OCI-LY3 (cell line): ENCODE results near the gene TJP1.
A peak's percentile ranks its signal among the peaks of the same experiment; 100 is the strongest.

Source experiments
- H2AFZ ChIP-seq: fragments of 200-600, 300-600 bp; shearing (Covaris generic); 2 replicates; pipeline ENCODE4 v1.6.0; 2014; ENCODE audit warnings: antibody characterized with exemption, low read depth, low read length
- H3K27ac ChIP-seq: fragments of 200-600, 300-600 bp; sonication (generic); 2 replicates; pipeline ENCODE4 v1.5.1; 2014; ENCODE audit warnings: mild to moderate bottlenecking, low read length, moderate library complexity, mixed read lengths
- H3K27me3 ChIP-seq: fragments of 200-600, 300-600 bp; sonication (generic); 2 replicates; pipeline ENCODE4 v1.6.1; 2014; ENCODE audit warnings: low read depth, low read length, mixed read lengths
- H3K36me3 ChIP-seq: fragments of 200-600, 300-600 bp; sonication (generic); replicated peaks from 2 replicates; pipeline ENCODE3; 2014; ENCODE audit warnings: low read depth, low read length, mixed read lengths
- H3K4me1 ChIP-seq: fragments of 300-600, 200-600 bp; sonication (generic); 2 replicates; pipeline ENCODE4 v1.6.1; 2014; ENCODE audit warnings: low read length, mixed read lengths
- H3K4me2 ChIP-seq: fragments of 200-600, 300-600 bp; sonication (generic); 2 replicates; pipeline ENCODE4 v1.6.1; 2014; ENCODE audit warnings: low read length, mixed read lengths
- H3K4me3 ChIP-seq: fragments of 300-600, 200-600 bp; sonication (generic); 2 replicates; pipeline ENCODE4 v1.5.1; 2014; ENCODE audit warnings: antibody characterized with exemption, mild to moderate bottlenecking, low read length, moderate library complexity
- H3K79me2 ChIP-seq: fragments of 300-600, 200-600 bp; shearing (Covaris generic); 2 replicates; pipeline ENCODE4 v1.6.1; 2014; ENCODE audit warnings: mild to moderate bottlenecking, low read length, mixed read lengths
- H3K9ac ChIP-seq: fragments of 300-600, 200-600 bp; shearing (Covaris generic); 2 replicates; pipeline ENCODE4 v1.6.0; 2014; ENCODE audit warnings: mild to moderate bottlenecking, low read length, moderate library complexity
- H3K9me3 ChIP-seq: fragments of 200-600, 300-600 bp; shearing (Covaris generic); 2 replicates; pipeline ENCODE4 v1.6.1; 2014; ENCODE audit warnings: low read length, mixed read lengths; ENCODE audit not compliant: insufficient read depth
- H4K20me1 ChIP-seq: fragments of 200-600, 300-600 bp; sonication (generic); 2 replicates; pipeline ENCODE4 v1.6.1; 2016; ENCODE audit warnings: low read length, mixed read lengths; ENCODE audit not compliant: insufficient read depth
- EZH2phosphoT487 ChIP-seq: fragments of 200-600 bp; shearing (Covaris generic); IDR thresholded peaks from 2 replicates; pipeline ENCODE4 v1.6.1; 2018; ENCODE audit warnings: antibody characterized with exemption, mixed run types, low read depth
- TF ChIP-seq, protein P1 (sequence below): fragments of 200-600, 300-600 bp; sonication (generic); IDR thresholded peaks from 2 replicates; pipeline ENCODE4 v1.5.1; 2014; ENCODE audit warnings: antibody characterized with exemption, low read length, low read depth

TJP1 gene

DNA sequence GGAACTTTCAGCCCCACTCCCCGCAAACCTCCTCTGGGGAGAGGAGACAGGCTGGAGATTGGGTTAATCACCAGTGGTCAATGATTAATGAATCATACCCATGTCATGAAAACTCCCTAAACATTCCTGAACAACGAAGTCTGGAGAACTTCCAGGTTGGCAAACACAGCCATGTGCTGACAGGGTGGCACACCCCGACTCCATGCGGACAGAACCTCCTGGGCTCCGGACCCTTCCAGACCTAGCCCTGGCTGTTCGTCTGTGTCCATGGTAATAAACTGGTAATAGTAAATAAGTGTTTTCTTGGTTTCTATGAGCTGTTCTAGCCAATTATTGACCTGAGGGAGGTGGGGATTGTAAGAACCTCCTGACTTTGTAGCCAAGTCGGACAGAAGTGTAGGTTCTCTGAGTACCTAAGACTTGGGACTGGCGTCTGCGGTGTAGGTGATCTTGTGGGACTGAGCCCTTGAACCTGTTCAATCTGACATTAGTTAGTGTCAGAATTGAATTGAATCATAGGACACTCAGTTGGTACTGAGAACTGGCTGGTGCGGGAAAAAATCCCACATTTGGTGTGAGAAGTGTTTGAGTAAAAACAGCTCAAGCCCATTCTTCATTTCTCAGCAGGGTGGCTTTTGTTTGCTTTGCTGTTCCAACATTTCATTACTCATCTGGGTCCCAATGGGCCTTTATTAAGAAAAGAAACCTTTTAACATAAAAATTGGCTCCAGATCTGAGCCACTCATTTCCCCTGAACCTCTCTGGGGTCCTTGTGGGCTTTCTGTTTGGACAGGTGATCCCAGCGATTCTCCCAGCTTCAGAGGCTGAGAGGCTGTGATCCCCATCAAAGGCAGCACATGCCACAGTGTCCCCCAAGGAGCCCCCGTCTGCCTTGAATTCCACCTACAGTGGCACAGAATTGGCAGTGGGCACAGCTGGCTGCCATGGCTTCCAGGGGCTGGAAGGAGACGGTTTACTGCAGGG is 151.0 kb downstream of the TJP1 start:
- H3K27ac ChIP-seq, result no peak overlapping the region

GRCh38 chr15:29670266-29670665 is 152.0 kb downstream of the TJP1 start:
- Histone ChIP-seq H3K27me3 (no peaks in the 10 kb centered on the region), H3K36me3 (no peaks in the 10 kb centered on the region), H3K4me1 (no peaks in the 10 kb centered on the region), H3K9me3 (no peaks in the 10 kb centered on the region), H3K9ac (no peak overlapping the region), H4K20me1 (no peaks in the 10 kb centered on the region), H2AFZ (no peak overlapping the region), H3K27ac (no peak overlapping the region), H3K4me3 (no peak overlapping the region), H3K4me2 (no peak overlapping the region), H3K79me2 (no peaks in the 10 kb centered on the region)
- TF ChIP-seq EZH2phosphoT487, result no peak
- TF ChIP-seq, protein P1, sequence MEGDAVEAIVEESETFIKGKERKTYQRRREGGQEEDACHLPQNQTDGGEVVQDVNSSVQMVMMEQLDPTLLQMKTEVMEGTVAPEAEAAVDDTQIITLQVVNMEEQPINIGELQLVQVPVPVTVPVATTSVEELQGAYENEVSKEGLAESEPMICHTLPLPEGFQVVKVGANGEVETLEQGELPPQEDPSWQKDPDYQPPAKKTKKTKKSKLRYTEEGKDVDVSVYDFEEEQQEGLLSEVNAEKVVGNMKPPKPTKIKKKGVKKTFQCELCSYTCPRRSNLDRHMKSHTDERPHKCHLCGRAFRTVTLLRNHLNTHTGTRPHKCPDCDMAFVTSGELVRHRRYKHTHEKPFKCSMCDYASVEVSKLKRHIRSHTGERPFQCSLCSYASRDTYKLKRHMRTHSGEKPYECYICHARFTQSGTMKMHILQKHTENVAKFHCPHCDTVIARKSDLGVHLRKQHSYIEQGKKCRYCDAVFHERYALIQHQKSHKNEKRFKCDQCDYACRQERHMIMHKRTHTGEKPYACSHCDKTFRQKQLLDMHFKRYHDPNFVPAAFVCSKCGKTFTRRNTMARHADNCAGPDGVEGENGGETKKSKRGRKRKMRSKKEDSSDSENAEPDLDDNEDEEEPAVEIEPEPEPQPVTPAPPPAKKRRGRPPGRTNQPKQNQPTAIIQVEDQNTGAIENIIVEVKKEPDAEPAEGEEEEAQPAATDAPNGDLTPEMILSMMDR, result no peak

More for the DNA sequence above, 151.0 kb downstream of the TJP1 start:
- Histone ChIP-seq H3K9me3 (no peaks in the 10 kb centered on the region), H3K9ac (no peak overlapping the region), H3K79me2 (no peaks in the 10 kb centered on the region), H3K4me3 (no peak overlapping the region), H4K20me1 (no peaks in the 10 kb centered on the region), H3K4me2 (no peak overlapping the region), H3K4me1 (no peaks in the 10 kb centered on the region), H3K27me3 (no peaks in the 10 kb centered on the region), H2AFZ (no peak overlapping the region), H3K36me3 (no peaks in the 10 kb centered on the region)
- TF ChIP-seq EZH2phosphoT487, result no peak
- TF ChIP-seq, protein P1, result no peak

- H3K27ac ChIP-seq, result no peak overlapping the region
- no peaks in the 10 kb centered on the region for H3K36me3 ChIP-seq
- no peaks in the 10 kb centered on the region for H3K27me3 ChIP-seq
- H3K79me2 ChIP-seq, result no peaks in the 10 kb centered on the region
- H3K9me3 ChIP-seq, result no peaks in the 10 kb centered on the region
- H2AFZ ChIP-seq, result no peak overlapping the region
- no peaks in the 10 kb centered on the region for H3K4me1 ChIP-seq
- H3K4me3 ChIP-seq, result no peak overlapping the region
- no peak overlapping the region for H3K9ac ChIP-seq
- H4K20me1 ChIP-seq, result no peaks in the 10 kb centered on the region
- H3K4me2 ChIP-seq, result no peak overlapping the region
- TF ChIP-seq, protein P1, result no peak
- TF ChIP-seq EZH2phosphoT487, result no peak
Measured at GRCh38 chr15:29669823-29670222, 152.4 kb downstream of the TJP1 start.

DNA sequence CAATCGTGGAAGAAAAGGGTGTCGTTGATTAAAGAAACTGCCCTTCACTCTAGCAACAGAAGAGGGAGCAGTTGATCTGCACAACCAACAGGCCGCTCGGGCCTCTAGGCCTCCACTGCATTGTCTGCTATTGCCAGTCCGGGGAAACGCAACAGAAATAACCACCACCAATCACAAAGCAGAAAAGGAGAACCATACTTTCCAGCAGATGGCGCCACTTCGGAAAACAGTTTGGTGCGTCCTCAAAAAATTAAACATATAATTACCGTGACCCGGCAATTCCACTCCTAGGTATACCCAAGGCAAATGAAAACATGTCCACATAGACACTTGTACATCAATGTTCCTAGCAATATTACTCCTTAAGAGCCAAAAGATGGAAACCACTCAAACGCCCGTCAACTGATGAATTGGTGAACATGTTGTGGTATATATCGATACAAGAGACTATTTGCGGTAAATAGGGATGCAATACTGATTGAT is 154.1 kb downstream of the TJP1 start:
- Histone ChIP-seq H4K20me1 (no peaks in the 10 kb centered on the region), H2AFZ (peak overlapping the region; percentile 39; the same call in 1 of the 2 replicates), H3K36me3 (no peaks in the 10 kb centered on the region), H3K79me2 (no peaks in the 10 kb centered on the region), H3K9ac (no peak overlapping the region), H3K4me1 (no peaks in the 10 kb centered on the region), H3K4me3 (no peak overlapping the region), H3K4me2 (peak overlapping the region; percentile 23), H3K9me3 (no peaks in the 10 kb centered on the region), H3K27ac (no peak overlapping the region), H3K27me3 (no peaks in the 10 kb centered on the region)
- no peak for TF ChIP-seq EZH2phosphoT487
- TF ChIP-seq, protein P1, result peak; percentile 90
